GM18873 (cell line): ENCODE measurements around the gene SNRK.

ENCODE experiments used
- ATAC-seq: cut with Tn5 transposase; IDR thresholded peaks from one replicate; pipeline ENCODE4 v1.9.1; 2021; ENCODE audit warnings: mild to moderate bottlenecking, moderate library complexity, moderate number of reproducible peaks; ENCODE audit not compliant: unreplicated experiment, low FRiP score

The SNRK gene, protein sequence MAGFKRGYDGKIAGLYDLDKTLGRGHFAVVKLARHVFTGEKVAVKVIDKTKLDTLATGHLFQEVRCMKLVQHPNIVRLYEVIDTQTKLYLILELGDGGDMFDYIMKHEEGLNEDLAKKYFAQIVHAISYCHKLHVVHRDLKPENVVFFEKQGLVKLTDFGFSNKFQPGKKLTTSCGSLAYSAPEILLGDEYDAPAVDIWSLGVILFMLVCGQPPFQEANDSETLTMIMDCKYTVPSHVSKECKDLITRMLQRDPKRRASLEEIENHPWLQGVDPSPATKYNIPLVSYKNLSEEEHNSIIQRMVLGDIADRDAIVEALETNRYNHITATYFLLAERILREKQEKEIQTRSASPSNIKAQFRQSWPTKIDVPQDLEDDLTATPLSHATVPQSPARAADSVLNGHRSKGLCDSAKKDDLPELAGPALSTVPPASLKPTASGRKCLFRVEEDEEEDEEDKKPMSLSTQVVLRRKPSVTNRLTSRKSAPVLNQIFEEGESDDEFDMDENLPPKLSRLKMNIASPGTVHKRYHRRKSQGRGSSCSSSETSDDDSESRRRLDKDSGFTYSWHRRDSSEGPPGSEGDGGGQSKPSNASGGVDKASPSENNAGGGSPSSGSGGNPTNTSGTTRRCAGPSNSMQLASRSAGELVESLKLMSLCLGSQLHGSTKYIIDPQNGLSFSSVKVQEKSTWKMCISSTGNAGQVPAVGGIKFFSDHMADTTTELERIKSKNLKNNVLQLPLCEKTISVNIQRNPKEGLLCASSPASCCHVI

GRCh38 chr3:43286115-43286840 lies at the start of gene SNRK:
TSS of gene SNRK (plus strand) at chr3:43286540. CDS start at chr3:43303204, 16,664 bp downstream.
- peak; percentile 58 for ATAC-seq

GRCh38 chr3:43238801-43239200 lies 47.5 kb upstream of the SNRK start:
- no peak for ATAC-seq

- no peak for ATAC-seq
These were observed 46.6 kb upstream of the SNRK start for GRCh38 chr3:43239755-43240154.

DNA sequence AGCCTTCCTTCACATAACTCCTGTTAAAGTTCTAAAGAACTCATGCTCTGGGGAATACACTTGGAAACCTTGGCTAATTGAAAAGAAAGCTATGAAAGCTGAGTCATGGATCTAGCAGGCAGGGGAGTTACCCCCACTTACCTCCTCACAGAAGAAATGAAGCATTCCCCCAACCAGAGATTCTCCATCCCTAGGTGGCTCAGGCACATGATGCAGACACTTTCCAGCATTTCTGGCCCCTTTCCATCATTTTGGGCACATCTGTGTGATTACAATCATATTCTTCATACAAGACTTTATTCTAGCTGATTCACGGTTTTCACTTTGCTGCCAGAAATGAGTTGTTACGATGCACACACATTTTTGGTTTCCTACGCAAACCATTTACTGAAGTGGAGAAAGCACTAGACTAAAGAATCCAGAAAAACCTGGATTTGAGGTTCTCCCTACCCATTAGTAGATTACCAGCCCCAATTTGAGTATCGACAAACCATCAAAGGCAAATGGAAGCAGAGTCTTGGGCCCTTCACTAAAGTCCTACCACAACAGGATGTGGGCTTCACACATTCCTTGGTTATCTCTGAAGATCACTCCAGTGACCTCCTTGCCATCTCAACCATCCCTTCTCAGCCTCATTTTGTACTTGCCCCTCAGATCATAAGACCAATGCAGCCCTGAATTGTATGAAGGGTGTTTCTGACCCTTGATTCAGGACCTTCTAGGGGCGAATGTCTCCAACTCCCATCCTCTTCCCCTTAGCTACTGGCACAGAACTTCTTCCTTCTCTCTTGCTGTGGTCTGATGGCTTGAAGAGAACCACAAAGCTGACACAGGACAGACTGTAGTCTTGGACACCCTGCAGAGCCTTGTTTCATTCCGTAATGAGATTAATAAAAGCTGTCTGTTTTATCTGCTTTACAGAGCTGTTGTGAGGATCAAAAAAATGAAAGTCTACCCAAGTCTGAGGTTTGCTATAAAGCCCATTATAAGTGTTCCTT lies 42.5 kb upstream of the SNRK start:
- no peak for ATAC-seq

- ATAC-seq: no peak
These were observed 41.6 kb upstream of the SNRK start for GRCh38 chr3:43244694-43245093.

DNA sequence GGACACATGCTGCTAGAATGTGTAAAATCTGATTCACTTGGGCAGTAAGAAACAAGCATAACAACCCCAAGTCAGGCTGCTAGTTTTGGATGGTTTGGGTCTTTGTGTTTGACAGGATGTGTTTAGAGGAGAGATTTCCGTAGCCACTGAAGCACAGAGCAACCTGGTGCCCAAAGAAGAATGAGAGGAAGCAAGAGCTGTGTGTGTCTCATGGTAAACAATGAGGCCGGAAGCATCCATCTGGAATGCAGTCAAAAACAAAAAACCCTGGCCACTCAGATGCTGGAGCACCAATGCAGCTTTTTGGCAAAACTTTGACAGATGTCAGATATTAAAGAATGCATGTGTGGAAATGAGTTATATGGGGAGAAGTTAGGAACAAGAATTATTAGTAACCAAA lies 39.4 kb upstream of the SNRK start:
- ATAC-seq: no peak

DNA sequence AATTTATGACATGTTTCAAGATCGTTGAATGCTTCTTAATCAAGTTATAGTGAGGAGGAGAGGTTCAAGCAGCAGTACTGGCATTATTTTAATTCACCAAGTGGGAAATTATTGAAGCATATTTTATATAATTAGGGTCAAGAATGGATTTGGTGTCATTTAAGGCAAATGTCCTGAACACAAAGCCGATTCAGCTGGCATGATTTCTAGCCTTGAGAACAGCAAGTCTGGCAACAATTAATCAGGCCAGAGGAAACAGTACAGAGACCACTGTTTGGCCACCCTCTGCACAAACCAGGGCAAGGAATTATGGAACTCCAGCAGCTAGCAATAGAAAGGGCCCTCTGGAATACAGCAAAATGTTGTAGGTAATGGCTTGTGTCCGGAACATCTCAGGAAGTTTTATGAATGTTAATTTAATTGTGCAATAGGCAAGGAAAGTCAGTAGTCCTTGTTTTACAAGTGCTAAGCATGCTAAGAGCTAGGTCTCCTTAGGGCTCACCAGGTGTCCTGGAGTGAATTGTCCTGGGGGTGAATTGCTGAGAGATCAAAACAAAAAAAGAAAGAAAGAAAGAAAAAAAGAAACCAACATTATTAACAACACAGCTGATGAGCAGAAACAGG lies 38.7 kb upstream of the SNRK start:
- no peak for ATAC-seq

DNA sequence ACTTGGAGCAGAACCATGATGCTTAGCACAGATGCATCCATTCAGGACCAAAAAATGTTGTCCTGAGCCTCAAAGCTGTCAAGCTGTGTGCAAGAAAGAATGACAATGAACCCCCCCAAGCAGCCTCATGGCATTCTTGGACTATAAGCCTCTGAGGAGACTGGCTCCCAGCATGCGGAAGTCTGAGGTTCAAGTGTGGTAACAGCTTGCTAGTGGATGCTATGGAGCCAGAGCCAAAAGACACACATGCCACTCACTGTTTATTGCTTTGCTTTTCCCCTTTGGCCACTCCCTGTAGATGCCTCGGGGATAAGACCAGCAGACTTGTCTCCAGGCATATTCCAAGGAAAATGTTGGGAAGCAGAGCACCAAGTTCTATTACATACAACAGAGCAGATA lies 38.2 kb upstream of the SNRK start:
- ATAC-seq: no peak

DNA sequence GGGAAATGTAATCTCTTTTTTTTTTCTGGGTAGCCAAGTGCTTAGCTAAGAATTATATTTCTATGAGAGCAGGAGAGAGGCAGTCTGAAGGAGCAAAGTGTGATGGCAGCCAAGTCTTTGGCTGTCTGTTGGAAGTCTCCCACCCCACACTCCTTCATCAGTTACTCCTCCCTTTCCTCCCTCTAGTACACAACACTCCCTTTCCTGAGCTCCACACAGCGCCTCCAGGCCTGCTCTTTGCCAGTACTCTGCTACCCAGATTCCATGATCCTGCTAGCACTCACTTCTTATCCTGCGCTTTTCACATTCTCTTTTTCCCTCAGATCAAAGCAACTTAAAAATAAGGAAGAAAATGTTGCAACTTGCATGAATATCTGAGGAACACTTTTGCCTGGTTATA lies 37.4 kb upstream of the SNRK start:
- ATAC-seq: no peak

DNA sequence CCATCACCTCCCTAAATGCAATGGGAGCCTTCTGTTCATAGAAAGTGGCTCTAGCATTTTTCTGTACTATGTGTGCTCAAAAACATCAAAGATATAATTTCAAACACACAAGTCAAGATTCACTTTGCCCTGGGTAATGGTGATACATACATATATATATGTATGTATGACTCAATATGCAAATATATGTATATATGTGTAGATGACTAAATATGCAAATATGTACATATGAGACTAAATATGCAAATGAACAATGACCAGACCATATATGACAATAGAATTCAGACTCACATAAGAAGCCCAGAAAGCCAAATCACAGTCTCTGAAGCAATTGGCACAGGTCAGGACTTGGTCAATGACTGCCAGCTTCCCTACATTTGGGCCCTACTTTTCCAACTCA lies 36.9 kb upstream of the SNRK start:
- ATAC-seq: no peak

DNA sequence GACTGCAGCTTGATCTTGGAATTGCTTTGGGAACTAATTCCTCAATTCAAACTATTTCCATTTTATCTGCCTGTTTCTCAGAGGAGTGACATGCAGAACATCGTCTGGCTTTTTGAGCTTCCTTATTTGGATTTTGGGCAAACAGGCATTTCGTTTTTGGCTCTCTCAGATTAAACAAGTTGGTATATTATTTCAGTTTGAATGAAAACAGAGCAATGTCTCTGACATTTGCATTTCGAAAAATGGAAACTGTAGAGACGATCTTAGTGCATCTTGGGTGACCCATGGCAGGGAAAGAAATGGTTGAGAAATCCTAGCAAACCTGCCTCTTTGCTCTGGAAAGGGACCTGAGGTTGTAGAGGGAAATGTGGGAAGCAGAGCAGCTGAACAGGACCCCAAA lies 33.0 kb upstream of the SNRK start:
- no peak for ATAC-seq

DNA sequence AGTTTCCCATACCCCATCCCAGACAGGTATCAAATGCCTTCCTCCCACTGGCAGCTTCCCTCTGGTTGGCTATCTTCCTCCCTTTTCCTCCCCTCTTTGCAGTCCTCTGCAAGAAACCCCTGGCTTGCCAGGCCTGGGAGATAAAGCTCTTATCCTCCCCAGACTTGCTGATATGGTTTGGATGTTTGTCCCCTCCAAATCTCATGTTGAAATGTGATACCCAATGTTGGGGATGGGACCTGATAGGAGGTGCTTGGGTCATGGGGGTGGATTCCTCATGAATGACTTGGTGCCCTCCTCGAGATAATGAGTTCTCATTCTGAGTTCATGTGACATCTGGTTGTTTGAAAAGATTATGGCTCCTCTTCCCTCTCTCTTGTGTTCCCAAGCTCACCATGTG lies 32.2 kb upstream of the SNRK start:
- ATAC-seq: no peak

DNA sequence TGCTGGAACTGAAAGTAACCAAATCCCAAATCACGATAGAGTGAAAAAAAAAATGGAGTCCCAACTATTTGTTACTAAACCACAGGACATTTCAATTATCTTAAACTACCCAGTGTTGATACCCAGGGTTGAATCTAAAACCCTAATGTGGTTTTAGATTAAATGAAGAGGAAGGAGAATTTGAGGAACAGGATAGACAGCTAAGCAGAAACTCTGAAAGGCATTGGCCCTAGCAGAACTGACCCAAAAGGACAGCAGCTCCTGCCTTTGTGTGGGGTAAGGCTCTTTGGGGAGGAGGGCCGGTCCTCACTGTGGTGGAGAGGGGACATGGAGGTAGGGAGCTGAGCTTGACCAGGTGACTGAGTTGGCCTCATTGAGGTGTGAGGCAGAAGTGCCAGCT lies 30.7 kb upstream of the SNRK start:
- no peak for ATAC-seq

GRCh38 chr3:43256714-43257461 lies 29.5 kb upstream of the SNRK start:
- ATAC-seq: no peak

GRCh38 chr3:43257850-43258249 lies 28.5 kb upstream of the SNRK start:
- no peak for ATAC-seq

GRCh38 chr3:43259626-43260025 lies 26.7 kb upstream of the SNRK start:
- no peak for ATAC-seq

DNA sequence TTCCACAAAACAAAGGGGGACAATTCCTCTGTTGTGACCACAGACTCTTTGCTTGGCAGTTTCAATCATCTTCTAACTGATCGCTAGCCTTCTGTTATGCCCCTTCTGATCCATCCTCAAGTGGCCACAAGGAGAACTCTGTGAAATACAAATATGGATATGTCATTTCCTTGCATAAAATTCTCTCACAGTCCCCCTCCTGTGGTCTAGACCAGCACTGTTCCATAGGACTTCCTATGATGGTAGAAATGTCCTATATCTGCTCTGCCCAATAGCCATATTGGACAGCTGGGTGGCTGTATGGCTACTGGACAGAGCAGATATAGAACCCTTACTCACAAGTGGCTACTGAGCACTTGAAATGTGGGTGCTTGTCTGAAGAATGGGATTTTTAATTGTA lies 25.9 kb upstream of the SNRK start:
- ATAC-seq: no peak

GRCh38 chr3:43262194-43262593 lies 24.1 kb upstream of the SNRK start:
- no peak for ATAC-seq

GRCh38 chr3:43266451-43266850 lies 19.9 kb upstream of the SNRK start:
- ATAC-seq: no peak
